C4-2B (cell line): ENCODE results near the gene ELMOD1.

Experiments used
- ZFX ChIP-seq: fragments of 450-650 bp; IDR thresholded peaks from 2 replicates; pipeline ENCODE4 v1.6.1; 2017
- TF ChIP-seq, protein P1 (sequence below): fragments of 450-650 bp; conservative IDR thresholded peaks from 2 replicates; pipeline ENCODE4 v1.5.1; 2017; ENCODE audit warnings: mild to moderate bottlenecking

DNA sequence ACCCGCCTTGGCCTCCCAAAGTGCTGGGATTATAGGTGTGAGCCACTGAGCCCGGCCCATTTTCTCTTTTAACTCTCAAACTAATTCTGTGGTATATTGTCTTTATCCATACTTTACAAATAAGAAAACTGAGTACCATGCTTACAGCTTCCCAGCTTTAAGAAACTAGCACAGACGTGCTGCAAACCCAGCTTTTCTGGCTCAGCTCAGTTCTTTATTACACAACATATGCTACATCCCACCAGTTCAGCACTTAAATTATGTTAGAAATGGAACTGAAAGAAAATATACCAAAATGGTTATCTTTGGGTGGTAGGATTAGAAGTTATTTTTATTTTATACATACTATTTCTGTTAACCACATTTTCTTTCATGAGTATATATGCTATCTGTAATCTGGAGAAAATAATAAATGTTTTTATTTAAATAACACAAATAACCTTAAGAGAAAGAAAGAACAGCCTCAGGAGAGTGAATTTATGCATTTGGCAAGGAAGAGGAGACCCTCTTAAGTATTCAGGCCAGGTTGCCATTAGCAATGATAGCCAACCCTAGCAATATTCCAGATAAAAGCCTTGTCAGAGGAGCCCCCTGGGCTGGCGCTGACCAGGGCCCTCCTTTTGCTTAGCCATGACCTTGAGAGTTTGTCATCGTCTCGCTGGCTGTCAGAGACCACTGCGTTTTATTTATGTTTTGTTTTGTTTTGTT, 87.1 kb downstream of the ELMOD1 start:
- TF ChIP-seq, protein P1, sequence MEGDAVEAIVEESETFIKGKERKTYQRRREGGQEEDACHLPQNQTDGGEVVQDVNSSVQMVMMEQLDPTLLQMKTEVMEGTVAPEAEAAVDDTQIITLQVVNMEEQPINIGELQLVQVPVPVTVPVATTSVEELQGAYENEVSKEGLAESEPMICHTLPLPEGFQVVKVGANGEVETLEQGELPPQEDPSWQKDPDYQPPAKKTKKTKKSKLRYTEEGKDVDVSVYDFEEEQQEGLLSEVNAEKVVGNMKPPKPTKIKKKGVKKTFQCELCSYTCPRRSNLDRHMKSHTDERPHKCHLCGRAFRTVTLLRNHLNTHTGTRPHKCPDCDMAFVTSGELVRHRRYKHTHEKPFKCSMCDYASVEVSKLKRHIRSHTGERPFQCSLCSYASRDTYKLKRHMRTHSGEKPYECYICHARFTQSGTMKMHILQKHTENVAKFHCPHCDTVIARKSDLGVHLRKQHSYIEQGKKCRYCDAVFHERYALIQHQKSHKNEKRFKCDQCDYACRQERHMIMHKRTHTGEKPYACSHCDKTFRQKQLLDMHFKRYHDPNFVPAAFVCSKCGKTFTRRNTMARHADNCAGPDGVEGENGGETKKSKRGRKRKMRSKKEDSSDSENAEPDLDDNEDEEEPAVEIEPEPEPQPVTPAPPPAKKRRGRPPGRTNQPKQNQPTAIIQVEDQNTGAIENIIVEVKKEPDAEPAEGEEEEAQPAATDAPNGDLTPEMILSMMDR: no peak
- TF ChIP-seq ZFX: no peak
